ENCODE measurements around the gene AK3. TPM values are rescaled to one million over a fixed set of nuclear protein-coding genes. Genes with fewer than 3 reads are reported as not detected.

Gene AK3
- total and polyA plus RNA-seq, 5 donors: 91.3 to 153 (median 119) TPM

DNA sequence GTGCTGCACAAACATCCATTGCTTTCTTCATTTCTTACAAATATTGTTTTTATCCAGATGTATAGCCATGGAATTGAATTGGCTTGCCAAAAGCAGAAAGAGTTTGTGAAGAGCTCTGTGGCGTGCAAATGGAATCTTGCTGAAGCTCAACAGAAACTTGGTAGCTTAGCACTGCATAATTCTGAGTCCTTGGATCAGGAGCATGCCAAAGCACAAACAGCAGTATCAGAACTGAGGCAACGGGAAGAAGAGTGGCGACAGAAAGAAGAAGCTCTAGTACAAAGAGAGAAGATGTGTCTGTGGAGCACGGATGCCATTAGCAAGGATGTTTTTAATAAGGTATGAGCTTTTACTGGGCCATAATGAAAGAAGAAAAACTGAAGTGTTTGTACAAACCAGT, 56.2 kb downstream of the AK3 start:
- peaks cover 7% of the 10 kb centered on the region for H3K4me1 ChIP-seq (ENCODE audit: control insufficient read depth, insufficient read depth, low read length)
- H3K27me3 ChIP-seq (ENCODE audit: control insufficient read depth, insufficient read depth): no peaks in the 10 kb centered on the region
- intact Hi-C loops (cut with DNase I): no loop called here
- peak overlapping the region; percentile 68 for H3K27ac ChIP-seq (ENCODE audit: low read length)
- DNase-seq (no peak), ATAC-seq (no peak)
- no peak overlapping the region for H3K4me3 ChIP-seq (ENCODE audit: low read length)
- 61% methylated on average over 4 of the region's 4 CpGs for WGBS
- no peaks in the 10 kb centered on the region for H3K9me3 ChIP-seq (ENCODE audit: control insufficient read depth, low read length)

DNA sequence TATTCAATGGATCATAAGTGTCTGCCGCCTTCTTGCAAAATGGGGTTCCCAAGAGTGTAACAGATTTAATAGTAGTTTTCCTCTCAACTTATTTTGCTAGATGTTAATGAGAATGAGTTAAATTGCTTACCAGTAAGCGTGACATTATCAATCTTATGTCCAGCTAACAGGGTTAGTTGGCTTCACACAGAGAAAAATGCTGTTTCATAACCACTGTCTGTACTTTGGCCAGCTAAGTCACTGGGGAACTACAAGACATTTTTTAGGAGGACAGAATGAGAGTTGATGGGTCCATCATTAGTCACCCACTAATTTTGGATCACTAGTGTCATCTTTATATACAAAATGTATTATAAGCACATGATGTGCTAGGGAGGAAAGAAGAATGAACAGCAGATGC, 60.3 kb downstream of the AK3 start:
- H3K4me1 ChIP-seq (ENCODE audit: control insufficient read depth, insufficient read depth, low read length): peaks cover 2% of the 10 kb centered on the region
- H3K27ac ChIP-seq (ENCODE audit: low read length): no peak overlapping the region
- WGBS: 28% methylated on average over 2 of the region's 2 CpGs
- no peak for DNase-seq
- ATAC-seq: no peak
- H3K4me3 ChIP-seq (ENCODE audit: low read length): peak overlapping the region; percentile 88
- no peaks in the 10 kb centered on the region for H3K9me3 ChIP-seq (ENCODE audit: control insufficient read depth, low read length)
- intact Hi-C loops (cut with DNase I): no loop called here
- H3K27me3 ChIP-seq (ENCODE audit: control insufficient read depth, insufficient read depth): no peaks in the 10 kb centered on the region

DNA sequence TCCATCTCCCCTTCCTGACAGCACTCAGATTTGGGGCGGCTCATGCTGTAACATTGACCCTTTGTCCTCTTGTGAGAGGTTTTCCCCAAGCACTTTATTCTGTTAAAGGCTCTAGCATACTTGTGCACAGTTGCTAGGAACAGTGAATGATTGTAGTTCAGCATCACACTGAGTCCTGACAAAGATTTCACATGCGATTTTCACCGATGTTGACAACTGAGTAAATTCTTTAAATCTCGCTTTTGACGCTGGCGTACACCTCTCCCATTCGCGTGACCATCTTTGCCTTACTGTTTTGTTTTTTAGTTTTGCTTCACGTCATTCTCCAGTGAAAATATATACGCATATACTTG, 60.9 kb downstream of the AK3 start:
- WGBS: 0% methylated on average over 10 of the region's 10 CpGs
- DNase-seq (no peak), ATAC-seq (peak in 1 of 2 donors; percentile 31)
- intact Hi-C loops (cut with DNase I): no loop called here
- Histone ChIP-seq H3K27me3 (ENCODE audit: control insufficient read depth, insufficient read depth) (no peaks in the 10 kb centered on the region), H3K9me3 (ENCODE audit: control insufficient read depth, low read length) (no peaks in the 10 kb centered on the region), H3K4me1 (ENCODE audit: control insufficient read depth, insufficient read depth, low read length) (peaks cover 2% of the 10 kb centered on the region), H3K4me3 (ENCODE audit: low read length) (peak overlapping the region; percentile 88), H3K27ac (ENCODE audit: low read length) (peak overlapping the region; percentile 96)

DNA sequence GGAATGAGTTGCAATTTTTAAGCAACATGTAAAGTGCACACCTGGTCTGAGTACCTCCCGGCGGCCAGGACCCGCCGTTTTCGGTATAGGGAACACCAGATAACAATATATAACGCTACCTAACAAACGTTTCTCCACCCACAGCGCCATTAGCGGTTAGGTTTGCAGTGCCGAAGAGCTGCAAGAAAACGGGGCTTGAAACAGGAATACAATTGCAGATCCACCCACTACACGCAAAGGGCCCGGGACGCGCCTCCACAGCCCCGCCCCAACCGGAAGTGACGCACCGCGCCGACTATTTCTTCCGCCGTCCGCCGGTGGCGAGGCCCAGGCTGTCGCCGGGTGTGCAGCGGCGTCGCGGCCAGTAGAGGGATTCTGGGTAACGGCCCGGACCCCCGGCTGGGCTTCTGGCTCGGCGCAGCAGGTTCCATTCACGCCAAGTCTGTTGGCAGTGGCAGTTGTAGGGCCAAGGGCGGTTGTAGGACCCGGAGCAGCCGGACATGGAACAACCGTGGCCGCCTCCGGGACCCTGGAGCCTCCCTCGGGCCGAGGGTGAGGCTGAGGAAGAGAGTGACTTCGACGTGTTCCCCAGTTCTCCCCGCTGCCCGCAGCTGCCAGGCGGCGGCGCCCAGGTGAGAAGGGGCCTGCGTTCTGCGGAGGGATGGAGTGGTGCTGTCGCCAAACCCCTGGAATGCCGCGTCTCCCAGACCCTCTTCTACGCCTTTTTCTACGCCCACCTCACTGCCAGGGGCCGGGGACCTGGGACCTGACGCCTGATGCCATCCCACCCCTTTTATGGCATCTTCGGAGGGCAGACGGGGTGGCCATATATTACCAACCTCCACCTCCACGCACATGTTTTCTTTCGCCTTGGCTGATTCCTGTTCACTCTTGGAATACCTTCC, 61.5 kb downstream of the AK3 start, which contains the start of gene CDC37L1:
Gene CDC37L1, plus strand, starts transcription at position 302 of the 905 bp plus-strand sequence. Its CDS starts 199 bp downstream, at position 501.
- DNase-seq (peak; percentile 98 to 100 (median 99)), ATAC-seq (peak; percentile 99)
- intact Hi-C loops (cut with DNase I): loop anchor here in 1 of 4 donors (5.0 kb wide), 1 partner anchor 63 kb away; the partner anchor contains the start of gene AK3
- peak within 1 kb of the TSS; percentile 98 for H3K27ac ChIP-seq (ENCODE audit: low read length)
- peak within 1 kb of the TSS; percentile 88 for H3K4me3 ChIP-seq (ENCODE audit: low read length)
- H3K27me3 ChIP-seq (ENCODE audit: control insufficient read depth, insufficient read depth): no peaks in the 10 kb centered on the region
- peaks cover 2% of the 10 kb centered on the region for H3K4me1 ChIP-seq (ENCODE audit: control insufficient read depth, insufficient read depth, low read length)
- no peaks in the 10 kb centered on the region for H3K9me3 ChIP-seq (ENCODE audit: control insufficient read depth, low read length)
- under 1% methylated on average over 66 of the region's 66 CpGs for WGBS

DNA sequence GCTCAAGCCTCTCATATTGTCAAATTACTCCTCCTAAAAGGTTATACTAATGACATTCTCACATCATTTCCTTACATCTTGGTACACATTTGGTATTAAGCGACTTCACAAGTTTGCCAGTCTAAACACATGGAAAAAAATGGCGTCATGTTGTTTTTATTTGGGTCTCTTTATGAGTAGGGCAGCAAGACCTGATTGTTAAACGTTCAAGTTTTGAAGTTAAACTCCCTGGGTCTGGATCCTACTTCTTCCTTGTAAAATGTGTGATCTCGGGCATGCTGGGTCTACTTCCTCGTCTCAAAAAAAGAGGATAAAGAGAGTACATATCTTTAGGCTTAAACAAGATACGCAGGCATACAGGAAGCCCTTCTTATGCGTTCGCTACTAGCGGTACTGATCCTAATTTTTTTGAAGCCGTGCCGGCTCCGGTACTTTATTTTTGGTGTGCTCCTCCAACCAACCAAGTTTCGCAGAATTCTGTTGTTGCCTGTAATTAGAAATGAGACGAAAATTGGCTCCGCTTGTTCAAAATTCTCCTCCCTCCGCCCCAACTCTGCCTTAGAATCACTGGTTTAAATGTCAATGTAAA, 62.2 kb downstream of the AK3 start:
- WGBS: under 1% methylated on average over 16 of the region's 16 CpGs
- Histone ChIP-seq H3K4me3 (ENCODE audit: low read length) (peak overlapping the region; percentile 88), H3K9me3 (ENCODE audit: control insufficient read depth, low read length) (no peaks in the 10 kb centered on the region), H3K27me3 (ENCODE audit: control insufficient read depth, insufficient read depth) (no peaks in the 10 kb centered on the region), H3K4me1 (ENCODE audit: control insufficient read depth, insufficient read depth, low read length) (peaks cover 2% of the 10 kb centered on the region), H3K27ac (ENCODE audit: low read length) (peak overlapping the region; percentile 98)
- ATAC-seq (peak; percentile 2 to 17), DNase-seq (no peak)
- intact Hi-C loops (cut with DNase I): loop anchor here in 1 of 4 donors (5.0 kb wide), 1 partner anchor 64 kb away; the partner anchor contains the start of gene AK3

DNA sequence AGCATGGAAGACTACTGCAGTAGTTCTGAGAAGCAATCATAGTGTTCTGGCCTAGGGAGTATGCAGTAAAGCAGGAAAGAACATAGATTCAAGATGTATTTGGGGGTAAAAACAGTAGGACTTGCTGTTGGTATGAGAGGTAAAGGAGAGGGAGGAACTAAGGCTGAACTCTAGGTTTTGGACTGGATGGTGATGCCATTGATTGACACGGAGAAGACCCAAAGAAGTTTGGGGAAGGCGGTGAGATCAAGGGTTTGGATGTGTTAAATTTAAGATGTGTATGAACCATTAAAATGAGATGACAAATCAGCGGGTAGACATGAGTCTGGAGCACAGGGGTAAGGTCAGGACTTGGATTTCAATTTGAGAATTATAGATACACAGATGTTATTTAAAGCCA, 63.6 kb downstream of the AK3 start:
- DNase-seq: no peak
- no peak overlapping the region for H3K27ac ChIP-seq (ENCODE audit: low read length)
- H3K9me3 ChIP-seq (ENCODE audit: control insufficient read depth, low read length): no peaks in the 10 kb centered on the region
- WGBS: 65% methylated on average over 3 of the region's 3 CpGs
- no peak for ATAC-seq
- intact Hi-C loops (cut with DNase I): loop anchor here in 1 of 4 donors (5.0 kb wide), 1 partner anchor 65 kb away; the partner anchor contains the start of gene AK3
- H3K27me3 ChIP-seq (ENCODE audit: control insufficient read depth, insufficient read depth): no peaks in the 10 kb centered on the region
- H3K4me3 ChIP-seq (ENCODE audit: low read length): no peak overlapping the region
- peaks cover 2% of the 10 kb centered on the region for H3K4me1 ChIP-seq (ENCODE audit: control insufficient read depth, insufficient read depth, low read length)

DNA sequence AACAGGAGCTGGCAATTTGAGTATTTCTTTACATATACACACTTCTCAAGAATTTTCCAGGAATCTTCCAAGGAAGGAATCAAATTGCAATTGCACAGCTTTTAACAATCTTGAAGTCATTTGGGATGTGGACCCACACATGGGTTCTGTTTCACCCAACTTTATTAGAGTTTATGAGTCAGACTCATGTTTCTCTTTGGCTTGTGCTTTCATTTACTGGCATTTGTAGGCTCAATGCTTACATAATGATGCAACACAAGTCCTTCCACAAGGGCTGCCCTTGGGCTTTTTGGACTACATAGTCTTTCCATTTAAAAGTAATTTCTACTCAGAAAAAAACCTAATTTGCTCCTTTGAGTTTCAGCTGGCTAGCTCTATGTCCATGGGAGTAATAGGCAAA, 66.2 kb downstream of the AK3 start:
- Histone ChIP-seq H3K4me3 (ENCODE audit: low read length) (no peak overlapping the region), H3K9me3 (ENCODE audit: control insufficient read depth, low read length) (no peaks in the 10 kb centered on the region), H3K4me1 (ENCODE audit: control insufficient read depth, insufficient read depth, low read length) (peaks cover 2% of the 10 kb centered on the region), H3K27ac (ENCODE audit: low read length) (no peak overlapping the region), H3K27me3 (ENCODE audit: control insufficient read depth, insufficient read depth) (no peaks in the 10 kb centered on the region)
- no peak for DNase-seq
- ATAC-seq: no peak
- intact Hi-C loops (cut with DNase I): loop anchor here in 1 of 4 donors (5.0 kb wide), 1 partner anchor 68 kb away; the partner anchor contains the start of gene AK3

DNA sequence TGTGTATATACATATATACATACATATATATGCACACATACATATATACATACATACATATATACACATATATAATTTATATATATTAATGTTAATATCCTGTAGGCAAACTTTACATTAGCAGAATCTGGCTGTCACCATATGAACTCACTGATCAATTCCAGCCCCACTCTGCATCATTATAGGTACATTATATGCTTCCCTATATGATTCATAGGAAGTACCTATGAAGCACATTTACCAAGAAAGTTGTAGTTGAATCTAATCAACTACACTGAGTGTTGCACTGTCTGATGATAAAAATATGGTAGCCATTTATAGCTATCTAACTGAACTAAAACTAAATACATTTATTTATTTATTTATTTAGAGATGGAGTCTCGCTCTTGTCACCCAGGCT, 69.3 kb downstream of the AK3 start:
- no peak for DNase-seq
- WGBS: 98% methylated on average over 1 of the region's 1 CpG
- no peaks in the 10 kb centered on the region for H3K9me3 ChIP-seq (ENCODE audit: control insufficient read depth, low read length)
- H3K4me3 ChIP-seq (ENCODE audit: low read length): no peak overlapping the region
- H3K27me3 ChIP-seq (ENCODE audit: control insufficient read depth, insufficient read depth): no peaks in the 10 kb centered on the region
- no peak overlapping the region for H3K27ac ChIP-seq (ENCODE audit: low read length)
- no peak for ATAC-seq
- intact Hi-C loops (cut with DNase I): no loop called here
- no peaks in the 10 kb centered on the region for H3K4me1 ChIP-seq (ENCODE audit: control insufficient read depth, insufficient read depth, low read length)

DNA sequence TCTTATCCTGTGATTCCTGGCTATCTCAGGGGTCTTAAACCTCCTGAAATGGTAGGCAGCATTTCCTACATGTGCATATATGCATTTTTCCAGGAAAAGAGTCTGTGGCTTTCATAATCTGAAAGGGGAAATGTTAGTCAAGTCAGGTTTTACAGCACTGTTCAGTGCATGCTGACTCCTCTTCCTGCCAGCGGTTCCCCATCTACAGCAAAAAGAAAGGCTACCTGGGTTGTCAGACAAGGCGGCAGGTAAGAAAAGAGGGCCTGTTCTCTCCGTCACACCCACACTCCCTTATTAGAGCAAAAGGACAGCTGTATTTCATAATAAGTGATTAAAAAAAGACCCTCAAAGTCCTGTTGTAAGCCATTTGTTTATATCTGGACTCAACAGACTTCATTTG, 70.4 kb downstream of the AK3 start:
- 88% methylated on average over 3 of the region's 3 CpGs for WGBS
- no peaks in the 10 kb centered on the region for H3K9me3 ChIP-seq (ENCODE audit: control insufficient read depth, low read length)

DNA sequence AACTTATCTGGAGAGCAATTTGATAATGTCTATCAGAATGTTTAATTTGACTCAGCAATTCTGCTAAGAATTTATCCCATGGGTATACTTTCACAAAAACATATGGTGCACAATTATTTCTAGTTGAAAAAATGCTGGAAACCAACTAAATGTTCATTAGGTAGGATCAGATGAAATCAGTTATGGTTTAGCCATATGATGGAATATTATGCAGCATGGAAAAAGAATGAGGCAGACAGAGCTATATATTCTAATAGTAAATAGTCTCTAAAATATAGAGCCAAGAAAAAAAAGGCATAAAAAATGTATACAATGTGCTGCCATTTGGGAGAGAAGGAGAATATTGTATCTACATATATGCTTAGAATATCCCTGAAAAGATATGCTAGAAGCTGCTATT, 71.1 kb downstream of the AK3 start:
- Histone ChIP-seq H3K4me3 (ENCODE audit: low read length) (no peak overlapping the region), H3K9me3 (ENCODE audit: control insufficient read depth, low read length) (no peaks in the 10 kb centered on the region), H3K27me3 (ENCODE audit: control insufficient read depth, insufficient read depth) (no peaks in the 10 kb centered on the region), H3K4me1 (ENCODE audit: control insufficient read depth, insufficient read depth, low read length) (no peaks in the 10 kb centered on the region), H3K27ac (ENCODE audit: low read length) (no peak overlapping the region)
- ATAC-seq (no peak), DNase-seq (no peak)
- intact Hi-C loops (cut with DNase I): loop anchor here in 1 of 4 donors (10.0 kb wide), 1 partner anchor 65 kb away; no protein-coding TSS in a partner anchor

More for the DNA sequence above, 70.4 kb downstream of the AK3 start:
- H3K4me1 ChIP-seq (ENCODE audit: control insufficient read depth, insufficient read depth, low read length): no peaks in the 10 kb centered on the region
- intact Hi-C loops (cut with DNase I): no loop called here
- ATAC-seq: no peak
- H3K27ac ChIP-seq (ENCODE audit: low read length): no peak overlapping the region
- DNase-seq: no peak
- H3K27me3 ChIP-seq (ENCODE audit: control insufficient read depth, insufficient read depth): no peaks in the 10 kb centered on the region
- no peak overlapping the region for H3K4me3 ChIP-seq (ENCODE audit: low read length)

DNA sequence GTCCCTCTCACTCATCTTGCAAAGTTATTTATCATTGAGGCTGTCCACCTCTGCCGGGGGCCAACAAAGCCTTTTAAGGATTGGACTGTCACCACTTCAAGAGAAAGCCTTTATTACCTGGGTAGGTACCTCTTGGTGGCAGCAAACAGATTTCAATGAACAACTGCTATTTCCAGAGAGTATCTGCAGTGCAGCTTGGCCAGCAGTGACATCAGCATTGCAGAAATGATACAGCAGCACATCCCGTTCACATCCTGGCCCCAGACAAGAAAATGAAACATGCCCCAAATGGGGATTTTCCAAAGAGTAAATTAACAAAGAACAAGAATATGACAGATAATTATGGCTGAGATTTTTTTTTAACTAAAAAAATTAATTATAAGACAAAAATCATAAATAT, 72.4 kb downstream of the AK3 start:
- DNase-seq (no peak), ATAC-seq (no peak)
- intact Hi-C loops (cut with DNase I): loop anchor here in 1 of 4 donors (10.0 kb wide), 1 partner anchor 66 kb away; no protein-coding TSS in a partner anchor
- no peak overlapping the region for H3K4me3 ChIP-seq (ENCODE audit: low read length)
- H3K27me3 ChIP-seq (ENCODE audit: control insufficient read depth, insufficient read depth): no peaks in the 10 kb centered on the region
- WGBS: 68% methylated on average over 2 of the region's 2 CpGs
- no peak overlapping the region for H3K27ac ChIP-seq (ENCODE audit: low read length)
- no peaks in the 10 kb centered on the region for H3K4me1 ChIP-seq (ENCODE audit: control insufficient read depth, insufficient read depth, low read length)
- no peaks in the 10 kb centered on the region for H3K9me3 ChIP-seq (ENCODE audit: control insufficient read depth, low read length)

Data from right cardiac atrium (tissue), 5 donors.